Measurements from ENCODE around the gene SORT1.

SORT1 gene

GRCh38 chr1:109433322-109433721 lies 35.6 kb upstream of the SORT1 start:
- H3K4me3 ChIP-seq (ENCODE audit: control insufficient read depth, low read depth, low read length) = no peak overlapping the region
- no peak for TF ChIP-seq CTCF (conservative IDR thresholded peaks at IDR 0.05; ENCODE audit: control insufficient read depth, insufficient read depth, low read depth, low read length)
- peak; percentile 53 for DNase-seq (ENCODE audit: low read depth)

DNA sequence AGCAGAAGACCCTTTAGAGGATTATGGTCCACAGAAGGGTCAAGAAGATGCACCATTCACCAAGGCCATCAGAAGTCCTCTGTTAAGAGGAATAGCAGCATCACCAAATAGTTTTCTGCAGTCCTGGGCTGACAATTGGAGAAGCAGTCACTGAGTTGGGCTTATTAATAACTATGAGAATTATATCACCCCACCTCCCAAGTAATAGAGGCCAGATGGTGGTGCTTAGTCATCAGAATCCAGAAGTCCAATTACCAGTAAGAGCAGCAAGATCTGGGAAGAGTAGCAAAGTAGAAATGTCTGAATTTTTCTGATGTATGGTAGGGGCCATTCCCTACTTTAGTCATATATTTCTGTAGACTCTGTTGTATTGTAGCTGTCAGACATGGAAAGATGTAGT lies 34.6 kb upstream of the SORT1 start:
- no peak for TF ChIP-seq CTCF (conservative IDR thresholded peaks at IDR 0.05; ENCODE audit: control insufficient read depth, insufficient read depth, low read depth, low read length)
- H3K4me3 ChIP-seq (ENCODE audit: control insufficient read depth, low read depth, low read length) = no peak overlapping the region
- DNase-seq (ENCODE audit: low read depth) = peak; percentile 84

- no peak for TF ChIP-seq CTCF (conservative IDR thresholded peaks at IDR 0.05; ENCODE audit: control insufficient read depth, insufficient read depth, low read depth, low read length)
Measured at GRCh38 chr1:109427171-109427467, 29.4 kb upstream of the SORT1 start.

GRCh38 chr1:109426281-109427170 lies 28.8 kb upstream of the SORT1 start, which contains the start of gene PSMA5:
PSMA5 (minus strand) TSS chr1:109426448; CDS start chr1:109426330, 118 bp downstream.
- H3K4me3 ChIP-seq (ENCODE audit: control insufficient read depth, low read depth, low read length) = peak within 1 kb of the TSS; percentile 80
- peak; percentile 99 for DNase-seq (ENCODE audit: low read depth)
- no peak for TF ChIP-seq CTCF (conservative IDR thresholded peaks at IDR 0.05; ENCODE audit: control insufficient read depth, insufficient read depth, low read depth, low read length)

More at GRCh38 chr1:109427171-109427467, 29.4 kb upstream of the SORT1 start:
- peak; percentile 28 for DNase-seq (ENCODE audit: low read depth)
- H3K4me3 ChIP-seq (ENCODE audit: control insufficient read depth, low read depth, low read length) = peak overlapping the region; percentile 80

DNA sequence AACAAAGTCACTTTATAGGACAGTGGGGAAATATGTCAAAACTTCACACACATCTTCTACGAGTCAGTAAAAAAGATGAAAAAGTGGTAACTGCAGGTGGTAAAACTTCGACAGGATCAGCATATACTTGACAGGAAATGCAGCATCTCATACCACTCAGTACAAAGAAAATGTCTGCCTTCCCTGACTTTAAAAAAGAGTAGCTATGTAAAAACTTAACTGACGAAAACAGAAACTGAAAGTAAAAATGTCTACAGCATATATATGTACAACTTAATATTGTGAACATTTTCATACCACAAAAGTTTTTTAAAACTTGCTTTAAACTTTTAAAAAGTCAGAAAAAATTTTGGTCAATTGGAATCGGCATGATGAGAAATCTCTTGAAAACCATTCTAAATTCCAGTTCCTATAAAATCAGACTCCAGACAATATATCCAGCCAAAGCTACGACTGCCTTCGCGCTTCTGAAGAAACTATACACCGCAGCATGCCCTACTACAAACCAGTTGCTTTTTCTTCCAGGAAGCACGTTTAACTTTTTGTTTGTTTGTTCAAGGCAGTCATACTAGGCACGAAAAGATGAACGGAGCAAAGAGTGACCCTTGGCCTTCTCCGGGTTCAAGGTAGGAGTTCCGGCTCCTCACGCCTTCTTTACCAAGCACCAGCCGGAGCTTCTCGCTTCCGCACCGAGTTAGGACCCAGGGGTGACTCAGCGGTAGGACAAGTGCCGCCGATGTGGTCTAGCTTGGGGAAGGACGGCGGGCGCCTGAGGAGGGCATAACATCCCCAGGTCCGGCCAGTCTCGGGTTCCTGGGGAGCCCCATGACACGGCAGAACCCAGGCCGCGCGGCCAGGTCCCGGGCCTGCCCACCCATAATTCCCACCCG lies 27.9 kb upstream of the SORT1 start:
- no peak for TF ChIP-seq CTCF (conservative IDR thresholded peaks at IDR 0.05; ENCODE audit: control insufficient read depth, insufficient read depth, low read depth, low read length)
- peak; percentile 56 for DNase-seq (ENCODE audit: low read depth)
- H3K4me3 ChIP-seq (ENCODE audit: control insufficient read depth, low read depth, low read length) = peak overlapping the region; percentile 80

DNA sequence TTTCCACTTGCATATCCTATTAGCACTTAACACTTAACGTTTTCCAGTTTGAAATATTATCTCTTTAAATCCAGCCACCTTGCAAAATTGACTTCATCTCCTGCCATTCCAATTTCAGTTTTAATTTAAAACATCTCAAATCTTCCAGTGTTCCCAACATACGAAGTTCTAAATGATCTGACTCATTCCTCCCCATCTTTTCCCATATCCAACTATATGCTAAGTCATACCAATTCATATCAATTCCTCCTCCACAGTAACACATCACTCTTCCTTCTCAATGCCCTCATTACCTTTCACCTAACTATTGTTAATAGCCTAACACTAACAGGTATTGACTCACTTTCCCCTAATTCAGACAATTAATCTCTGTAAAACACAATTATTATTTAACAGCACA lies 25.8 kb upstream of the SORT1 start:
- peak; percentile 24 for DNase-seq (ENCODE audit: low read depth)
- H3K4me3 ChIP-seq (ENCODE audit: control insufficient read depth, low read depth, low read length) = no peak overlapping the region
- no peak for TF ChIP-seq CTCF (conservative IDR thresholded peaks at IDR 0.05; ENCODE audit: control insufficient read depth, insufficient read depth, low read depth, low read length)

Measured in fibroblast of mammary gland (primary cell).